MCF 10A (cell line): ENCODE measurements around the gene SPTBN5. TPM values are rescaled to one million over a fixed set of nuclear protein-coding genes. Genes with fewer than 3 reads are reported as not detected.

Source experiments
- BruUV-seq: library from RNA; stranded (reverse); fragments of 400-500 nt; replicated peaks from 2 replicates; lab custom pipeline; 2021; lab: Mats Ljungman, UMichigan
- CTCF ChIA-PET: fragments of 300-600 bp; sonication (Branson Sonifier 250); formaldehyde crosslinking; extraction: SDS; loops from one replicate; lab custom pipeline; 2021; ENCODE audit warnings: antibody characterized with exemption, inconsistent platforms; lab: Yijun Ruan, JAX
- POLR2A ChIA-PET: fragments of 300-600, 350-650 bp; sonication (Branson Sonifier 250); formaldehyde crosslinking; extraction: SDS; loops from one replicate; lab custom pipeline; 2020; ENCODE audit warnings: antibody characterized with exemption, inconsistent platforms; lab: Yijun Ruan, JAX
- DNase-seq: peaks from one replicate; pipeline ENCODE4 v3.0.0-alpha.2; 2018; ENCODE audit not compliant: unreplicated experiment
- H3K27ac Mint-ChIP-seq: one replicate; pipeline ENCODE4 v1.8.0; 2022; ENCODE audit warnings: mild to moderate bottlenecking, low read depth, mixed read lengths; ENCODE audit not compliant: unreplicated experiment
- H3K27me3 Mint-ChIP-seq: one replicate; pipeline ENCODE4 v1.8.0; 2022; ENCODE audit warnings: mixed read lengths; ENCODE audit not compliant: insufficient read depth, unreplicated experiment
- H3K36me3 Mint-ChIP-seq: one replicate; pipeline ENCODE4 v1.8.0; 2022; ENCODE audit warnings: mild to moderate bottlenecking, moderate library complexity, mixed read lengths; ENCODE audit not compliant: insufficient read depth, unreplicated experiment
- H3K4me1 Mint-ChIP-seq: one replicate; pipeline ENCODE4 v1.8.0; 2022; ENCODE audit warnings: mixed read lengths; ENCODE audit not compliant: insufficient read depth, unreplicated experiment
- H3K4me3 Mint-ChIP-seq: one replicate; pipeline ENCODE4 v1.8.0; 2022; ENCODE audit warnings: mild to moderate bottlenecking, moderate library complexity, mixed read lengths; ENCODE audit not compliant: unreplicated experiment
- H3K9me3 Mint-ChIP-seq: one replicate; pipeline ENCODE4 v1.8.0; 2022; ENCODE audit warnings: mixed read lengths; ENCODE audit not compliant: unreplicated experiment
- CTCF ChIP-seq: fragments of 200-600 bp; IDR thresholded peaks from one replicate; pipeline ENCODE4 v1.8.0; 2022; ENCODE audit warnings: antibody characterized with exemption, mild to moderate bottlenecking; ENCODE audit not compliant: unreplicated experiment
- intact Hi-C: fragments of 100-400 bp; cut with micrococcal nuclease; formaldehyde crosslinking; loops from 2 replicates; pipeline ENCODE4 v1.14.1; 2022
- total RNA-seq: library from RNA; stranded (reverse); gene quantifications from 2 replicates; pipeline ENCODE4 v1.2.3, GENCODE V29; 2022

The SPTBN5 gene
- total RNA-seq, 1 experiment from 2014 or later = 1.1 TPM

GRCh38 chr15:41914411-41914810 is 20.6 kb upstream of the SPTBN5 start:
- POLR2A ChIA-PET = no interaction called here
- CTCF ChIA-PET = interaction anchor here (1.7 kb wide), 1 partner anchor 141 kb away, joined by 5 read pairs; no protein-coding TSS in a partner anchor
- BruUV-seq = no TSS peak
- Mint-ChIP-seq H3K27ac (no peak overlapping the region), H3K36me3 (peaks cover 19% of the 10 kb centered on the region), H3K9me3 (no peaks in the 10 kb centered on the region), H3K4me3 (no peak overlapping the region), H3K4me1 (peaks cover 9% of the 10 kb centered on the region), H3K27me3 (no peaks in the 10 kb centered on the region)
- no peak for TF ChIP-seq CTCF
- no peak for DNase-seq
- intact Hi-C loops = no loop called here

- Mint-ChIP-seq H3K4me3 (no peak overlapping the region), H3K27me3 (no peaks in the 10 kb centered on the region), H3K9me3 (no peaks in the 10 kb centered on the region), H3K4me1 (peaks cover 9% of the 10 kb centered on the region), H3K27ac (no peak overlapping the region), H3K36me3 (peaks cover 24% of the 10 kb centered on the region)
- intact Hi-C loops = no loop called here
- no peak for TF ChIP-seq CTCF
- DNase-seq = no peak
- BruUV-seq = no TSS peak
- ChIA-PET POLR2A (no interaction called here), CTCF (interaction anchor here (1.7 kb wide), 1 partner anchor 140 kb away, joined by 5 read pairs; no protein-coding TSS in a partner anchor)
Observed at GRCh38 chr15:41913256-41913655, 19.4 kb upstream of the SPTBN5 start.

- no peak for TF ChIP-seq CTCF
- POLR2A ChIA-PET = no interaction called here
- Mint-ChIP-seq H3K4me3 (no peak overlapping the region), H3K36me3 (peaks cover 37% of the 10 kb centered on the region), H3K27me3 (no peaks in the 10 kb centered on the region), H3K27ac (no peak overlapping the region), H3K4me1 (no peaks in the 10 kb centered on the region), H3K9me3 (no peaks in the 10 kb centered on the region)
- intact Hi-C loops = no loop called here
- CTCF ChIA-PET = interaction anchor here (0.6 kb wide), 1 partner anchor 206 kb away, joined by 3 read pairs; no protein-coding TSS in a partner anchor
- BruUV-seq = no TSS peak
- no peak for DNase-seq
Observed at GRCh38 chr15:41911691-41912345, 18.0 kb upstream of the SPTBN5 start.

- CTCF ChIA-PET = interaction anchor here (0.5 to 1.2 kb wide), 3 partner anchors 8 to 351 kb away, joined by 3 to 4 read pairs (median 3); no protein-coding TSS in a partner anchor
- Mint-ChIP-seq H3K4me3 (no peak overlapping the region), H3K36me3 (peaks cover 32% of the 10 kb centered on the region), H3K27me3 (no peaks in the 10 kb centered on the region), H3K9me3 (no peaks in the 10 kb centered on the region), H3K4me1 (no peaks in the 10 kb centered on the region), H3K27ac (no peak overlapping the region)
- no TSS peak for BruUV-seq
- no peak for TF ChIP-seq CTCF
- intact Hi-C loops = no loop called here
- no peak for DNase-seq
- POLR2A ChIA-PET = no interaction called here
Observed at GRCh38 chr15:41908736-41909461, 15.0 kb upstream of the SPTBN5 start.
